GM23338 (cell line): ENCODE results near the gene CD72. TPM values are rescaled to one million over a fixed set of nuclear protein-coding genes. Genes with fewer than 3 reads are reported as not detected.

Experiments used
- ATAC-seq: fragments of 200-7000 bp; cut with Tn5 transposase; 3 replicates; pipeline ENCODE4 v1.9.1; 2020
- DNase-seq: peaks from one replicate; pipeline ENCODE4 v3.0.0-alpha.2; 2015; ENCODE audit warnings: low spot score
- H2AFZ ChIP-seq: fragments of 200-600 bp; sonication (generic); 2 replicates; pipeline ENCODE4 v1.8.0; 2016; ENCODE audit warnings: antibody characterized with exemption, mild to moderate bottlenecking, moderate library complexity
- H3F3A ChIP-seq: fragments of 200-600 bp; sonication (generic); replicated peaks from 2 replicates; pipeline ENCODE4 v1.8.0; 2017; ENCODE audit warnings: antibody characterized with exemption, mixed run types, low read depth
- H3K27ac ChIP-seq: fragments of 200-600 bp; sonication (generic); 2 replicates; pipeline ENCODE4 v1.6.1; 2016; ENCODE audit warnings: low read depth
- H3K27me3 ChIP-seq: fragments of 200-600 bp; sonication (generic); 2 replicates; pipeline ENCODE4 v1.8.0; 2016; ENCODE audit warnings: mild to moderate bottlenecking, mixed run types, moderate library complexity; ENCODE audit not compliant: insufficient read depth
- H3K36me3 ChIP-seq: fragments of 200-600 bp; sonication (generic); 2 replicates; pipeline ENCODE4 v1.8.0; 2016; ENCODE audit warnings: mild to moderate bottlenecking; ENCODE audit not compliant: insufficient read depth
- H3K4me1 ChIP-seq: fragments of 200-600 bp; sonication (generic); 2 replicates; pipeline ENCODE4 v1.8.0; 2016; ENCODE audit warnings: mild to moderate bottlenecking, moderate library complexity; ENCODE audit not compliant: insufficient read depth
- H3K4me2 ChIP-seq: fragments of 200-600 bp; sonication (generic); 2 replicates; pipeline ENCODE4 v1.7.1; 2017; ENCODE audit warnings: mixed run types
- H3K4me3 ChIP-seq: fragments of 200-600 bp; sonication (generic); 2 replicates; pipeline ENCODE4 v1.6.1; 2016; ENCODE audit warnings: mixed run types
- H3K79me2 ChIP-seq: fragments of 200-600 bp; sonication (generic); replicated peaks from 2 replicates; pipeline ENCODE4 v1.8.0; 2017; ENCODE audit warnings: mild to moderate bottlenecking; ENCODE audit not compliant: insufficient read depth
- H3K9me2 ChIP-seq: fragments of 200-600 bp; sonication (generic); 2 replicates; pipeline ENCODE4 v1.8.0; 2017; ENCODE audit not compliant: insufficient read depth
- H4K20me1 ChIP-seq: fragments of 200-600 bp; sonication (generic); replicated peaks from 2 replicates; pipeline ENCODE4 v1.8.0; 2017; ENCODE audit warnings: mild to moderate bottlenecking; ENCODE audit not compliant: insufficient read depth
- H3K27ac Mint-ChIP-seq: 2 replicates; pipeline ENCODE4 v1.8.0; 2020; ENCODE audit warnings: inconsistent platforms, mild to moderate bottlenecking, moderate library complexity, mixed read lengths
- H3K27me3 Mint-ChIP-seq: 3 replicates; pipeline ENCODE4 v1.8.0; 2022; ENCODE audit warnings: low read depth, mild to moderate bottlenecking, moderate library complexity, mixed read lengths, inconsistent platforms; ENCODE audit not compliant: insufficient read depth, poor library complexity
- H3K36me3 Mint-ChIP-seq: 3 replicates; pipeline ENCODE4 v1.8.0; 2021; ENCODE audit warnings: low read depth, mild to moderate bottlenecking, inconsistent platforms, moderate library complexity, mixed read lengths
- H3K4me1 Mint-ChIP-seq: 3 replicates; pipeline ENCODE4 v1.8.0; 2020; ENCODE audit warnings: mild to moderate bottlenecking, inconsistent platforms, mixed read lengths
- H3K4me3 Mint-ChIP-seq: 3 replicates; pipeline ENCODE4 v1.8.0; 2021; ENCODE audit warnings: moderate library complexity, mild to moderate bottlenecking, inconsistent platforms, mixed read lengths
- H3K9me3 Mint-ChIP-seq: 3 replicates; pipeline ENCODE4 v1.8.0; 2020; ENCODE audit warnings: moderate library complexity, mild to moderate bottlenecking, inconsistent platforms, mixed read lengths
- CREB1 ChIP-seq: fragments of 250-450 bp; sonication (Bioruptor Pico); IDR thresholded peaks from 2 replicates; pipeline ENCODE4 v1.5.0; 2020; ENCODE audit warnings: low read depth, mild to moderate bottlenecking, moderate library complexity
- EZH2 ChIP-seq: fragments of 200-600 bp; sonication (generic); IDR thresholded peaks from one replicate; pipeline ENCODE4 v1.8.0; 2017; ENCODE audit warnings: antibody characterized with exemption, mild to moderate bottlenecking, low read depth; ENCODE audit not compliant: unreplicated experiment
- EZH2phosphoT487 ChIP-seq: fragments of 200-600 bp; sonication (generic); IDR thresholded peaks from one replicate; pipeline ENCODE4 v1.8.1; 2018; ENCODE audit warnings: antibody characterized with exemption; ENCODE audit not compliant: unreplicated experiment
- NANOG ChIP-seq: IDR thresholded peaks from 2 replicates; pipeline ENCODE4 v1.6.1; 2016; ENCODE audit warnings: antibody characterized with exemption, borderline replicate concordance
- STAT1 ChIP-seq: IDR thresholded peaks from one replicate; pipeline ENCODE4 v1.6.1; 2016; ENCODE audit warnings: antibody characterized with exemption; ENCODE audit not compliant: unreplicated experiment
- ZNF114 ChIP-seq: fragments of 250-450 bp; sonication (Bioruptor Pico); IDR thresholded peaks from 2 replicates; pipeline ENCODE4 v1.5.0; 2020; ENCODE audit warnings: mild to moderate bottlenecking, moderate library complexity
- ZNF331 ChIP-seq: fragments of 250-450 bp; sonication (Bioruptor Pico); IDR thresholded peaks from 2 replicates; pipeline ENCODE4 v1.5.0; 2020; ENCODE audit warnings: low read depth, mild to moderate bottlenecking, moderate library complexity
- polyA plus RNA-seq: library from polyadenylated mRNA; unstranded; fragments of >200 nt; fragmentation: Nextera tagmentation; extraction: Ambion mirVana; gene quantifications from 2 replicates; pipeline ENCODE4 v1.2.1, GENCODE V29; 2016
- total RNA-seq: library from RNA; depleted of rRNA; stranded (reverse); fragments of >200 nt; shearing (Covaris generic); gene quantifications from 2 replicates; pipeline ENCODE4 v1.2.3, GENCODE V29; 2014
- TF ChIP-seq, protein P1 (sequence below), 2 experiments: fragments of 200-600 bp in 1 of 2; sonication (generic) in 1 of 2; conservative IDR thresholded peaks; 2 replicates each; pipeline versions ENCODE4 v1.5.1 to v1.6.1; 2016 to 2017; ENCODE audit warnings: antibody characterized with exemption in 2 of 2, low read depth in 2 of 2, mild to moderate bottlenecking in 2 of 2, moderate library complexity in 1 of 2
- TF ChIP-seq, protein P2 (sequence below): IDR thresholded peaks from one replicate; pipeline ENCODE4 v1.6.1; 2018; ENCODE audit warnings: antibody characterized with exemption; ENCODE audit not compliant: unreplicated experiment
- TF ChIP-seq, protein P3 (sequence below): fragments of 250-450 bp; sonication (Bioruptor Pico); IDR thresholded peaks from 2 replicates; pipeline ENCODE4 v1.5.0; 2020; ENCODE audit warnings: mild to moderate bottlenecking, moderate library complexity
- TF ChIP-seq, protein P4 (sequence below): IDR thresholded peaks from 2 replicates; pipeline ENCODE4 v1.6.1; 2016; ENCODE audit warnings: antibody characterized with exemption

Gene CD72
- total and polyA plus RNA-seq, 2 experiments from 2014 or later, result 4.7 to 4.8 TPM

DNA sequence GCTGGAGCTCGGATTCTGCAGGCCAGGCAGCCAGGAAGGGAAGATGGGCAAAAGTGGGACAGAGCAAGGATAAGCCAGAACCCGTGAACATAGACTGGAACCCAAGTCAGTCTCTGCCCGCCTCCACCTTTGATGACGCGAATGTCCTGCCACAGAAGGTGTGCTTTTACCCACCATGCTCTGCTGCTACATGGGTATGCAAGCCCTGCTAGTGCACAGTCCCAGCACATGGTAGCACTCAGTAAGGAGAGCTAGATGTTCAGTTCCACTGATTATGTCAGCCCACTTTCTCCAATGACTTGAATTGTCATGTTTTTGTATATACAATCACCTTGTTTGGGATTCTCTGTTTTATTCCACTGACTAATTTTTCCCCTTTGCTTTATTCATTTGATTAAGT lies 11.4 kb upstream of the CD72 start (continued):
- TF ChIP-seq, protein P1, sequence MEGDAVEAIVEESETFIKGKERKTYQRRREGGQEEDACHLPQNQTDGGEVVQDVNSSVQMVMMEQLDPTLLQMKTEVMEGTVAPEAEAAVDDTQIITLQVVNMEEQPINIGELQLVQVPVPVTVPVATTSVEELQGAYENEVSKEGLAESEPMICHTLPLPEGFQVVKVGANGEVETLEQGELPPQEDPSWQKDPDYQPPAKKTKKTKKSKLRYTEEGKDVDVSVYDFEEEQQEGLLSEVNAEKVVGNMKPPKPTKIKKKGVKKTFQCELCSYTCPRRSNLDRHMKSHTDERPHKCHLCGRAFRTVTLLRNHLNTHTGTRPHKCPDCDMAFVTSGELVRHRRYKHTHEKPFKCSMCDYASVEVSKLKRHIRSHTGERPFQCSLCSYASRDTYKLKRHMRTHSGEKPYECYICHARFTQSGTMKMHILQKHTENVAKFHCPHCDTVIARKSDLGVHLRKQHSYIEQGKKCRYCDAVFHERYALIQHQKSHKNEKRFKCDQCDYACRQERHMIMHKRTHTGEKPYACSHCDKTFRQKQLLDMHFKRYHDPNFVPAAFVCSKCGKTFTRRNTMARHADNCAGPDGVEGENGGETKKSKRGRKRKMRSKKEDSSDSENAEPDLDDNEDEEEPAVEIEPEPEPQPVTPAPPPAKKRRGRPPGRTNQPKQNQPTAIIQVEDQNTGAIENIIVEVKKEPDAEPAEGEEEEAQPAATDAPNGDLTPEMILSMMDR (conservative IDR thresholded peaks at IDR 0.05; ENCODE audit: low read depth in 2 of 2), result no peak
- TF ChIP-seq EZH2 (no peak), ZNF331 (CRISPR knock-in tag) (no peak), CREB1 (CRISPR knock-in tag) (no peak)

DNA sequence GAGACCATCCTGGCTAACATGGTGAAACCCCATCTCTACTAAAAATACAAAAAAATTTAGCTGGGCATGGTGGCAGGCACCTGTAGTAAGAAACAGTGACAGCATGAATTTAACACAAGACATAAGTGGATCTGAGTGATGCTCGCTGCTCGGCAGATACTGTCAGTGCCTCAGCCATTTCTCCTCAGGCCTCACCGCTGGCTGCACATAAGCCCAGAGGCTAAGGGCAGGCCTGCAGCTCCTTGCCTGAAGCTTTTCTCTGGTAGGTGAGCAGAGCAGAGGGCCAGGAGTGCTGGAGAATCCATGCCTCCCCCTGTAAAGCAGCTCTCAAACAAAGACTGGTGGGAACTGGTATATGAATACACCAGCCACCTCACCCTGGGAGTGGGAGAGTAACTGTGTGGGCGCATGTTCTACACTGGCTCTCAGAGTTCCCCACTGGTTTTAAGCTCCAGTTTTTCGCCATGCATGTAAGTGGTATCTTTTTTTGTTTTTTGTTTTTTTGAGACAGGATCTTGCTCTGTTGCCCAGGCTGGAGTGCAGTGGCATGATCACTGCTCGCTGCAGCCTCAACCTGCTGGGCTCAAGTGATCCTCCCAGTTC lies 10.3 kb upstream of the CD72 start:
- no peaks in the 10 kb centered on the region for H3K4me1 ChIP-seq

More for the DNA sequence above, 10.3 kb upstream of the CD72 start:
- 0 out of 2 replicates have a peak, but pooled peaks cover 3% of the 10 kb centered on the region for H3K9me2 ChIP-seq
- Mint-ChIP-seq H3K27ac (no peak overlapping the region), H3K4me1 (no peaks in the 10 kb centered on the region), H3K36me3 (no peaks in the 10 kb centered on the region), H3K9me3 (no peaks in the 10 kb centered on the region), H3K27me3 (peaks cover 5% of the 10 kb centered on the region), H3K4me3 (no peak overlapping the region)
- H2AFZ ChIP-seq, result no peak overlapping the region
- H3K36me3 ChIP-seq, result no peaks in the 10 kb centered on the region
- H3K79me2 ChIP-seq, result no peaks in the 10 kb centered on the region
- no peaks in the 10 kb centered on the region for H4K20me1 ChIP-seq
- no peak for ATAC-seq
- H3F3A ChIP-seq, result 0 out of 2 replicates have a peak, but pooled peaks cover 3% of the 10 kb centered on the region
- H3K4me2 ChIP-seq, result no peak overlapping the region
- no peak for DNase-seq
- H3K27ac ChIP-seq, result no peak overlapping the region
- no peaks in the 10 kb centered on the region for H3K27me3 ChIP-seq
- H3K4me3 ChIP-seq, result no peak overlapping the region
- TF ChIP-seq ZNF114 (CRISPR knock-in tag), result no peak
- TF ChIP-seq, protein P2, sequence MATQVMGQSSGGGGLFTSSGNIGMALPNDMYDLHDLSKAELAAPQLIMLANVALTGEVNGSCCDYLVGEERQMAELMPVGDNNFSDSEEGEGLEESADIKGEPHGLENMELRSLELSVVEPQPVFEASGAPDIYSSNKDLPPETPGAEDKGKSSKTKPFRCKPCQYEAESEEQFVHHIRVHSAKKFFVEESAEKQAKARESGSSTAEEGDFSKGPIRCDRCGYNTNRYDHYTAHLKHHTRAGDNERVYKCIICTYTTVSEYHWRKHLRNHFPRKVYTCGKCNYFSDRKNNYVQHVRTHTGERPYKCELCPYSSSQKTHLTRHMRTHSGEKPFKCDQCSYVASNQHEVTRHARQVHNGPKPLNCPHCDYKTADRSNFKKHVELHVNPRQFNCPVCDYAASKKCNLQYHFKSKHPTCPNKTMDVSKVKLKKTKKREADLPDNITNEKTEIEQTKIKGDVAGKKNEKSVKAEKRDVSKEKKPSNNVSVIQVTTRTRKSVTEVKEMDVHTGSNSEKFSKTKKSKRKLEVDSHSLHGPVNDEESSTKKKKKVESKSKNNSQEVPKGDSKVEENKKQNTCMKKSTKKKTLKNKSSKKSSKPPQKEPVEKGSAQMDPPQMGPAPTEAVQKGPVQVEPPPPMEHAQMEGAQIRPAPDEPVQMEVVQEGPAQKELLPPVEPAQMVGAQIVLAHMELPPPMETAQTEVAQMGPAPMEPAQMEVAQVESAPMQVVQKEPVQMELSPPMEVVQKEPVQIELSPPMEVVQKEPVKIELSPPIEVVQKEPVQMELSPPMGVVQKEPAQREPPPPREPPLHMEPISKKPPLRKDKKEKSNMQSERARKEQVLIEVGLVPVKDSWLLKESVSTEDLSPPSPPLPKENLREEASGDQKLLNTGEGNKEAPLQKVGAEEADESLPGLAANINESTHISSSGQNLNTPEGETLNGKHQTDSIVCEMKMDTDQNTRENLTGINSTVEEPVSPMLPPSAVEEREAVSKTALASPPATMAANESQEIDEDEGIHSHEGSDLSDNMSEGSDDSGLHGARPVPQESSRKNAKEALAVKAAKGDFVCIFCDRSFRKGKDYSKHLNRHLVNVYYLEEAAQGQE, result no peak
- no peak for TF ChIP-seq EZH2
- TF ChIP-seq, protein P3, sequence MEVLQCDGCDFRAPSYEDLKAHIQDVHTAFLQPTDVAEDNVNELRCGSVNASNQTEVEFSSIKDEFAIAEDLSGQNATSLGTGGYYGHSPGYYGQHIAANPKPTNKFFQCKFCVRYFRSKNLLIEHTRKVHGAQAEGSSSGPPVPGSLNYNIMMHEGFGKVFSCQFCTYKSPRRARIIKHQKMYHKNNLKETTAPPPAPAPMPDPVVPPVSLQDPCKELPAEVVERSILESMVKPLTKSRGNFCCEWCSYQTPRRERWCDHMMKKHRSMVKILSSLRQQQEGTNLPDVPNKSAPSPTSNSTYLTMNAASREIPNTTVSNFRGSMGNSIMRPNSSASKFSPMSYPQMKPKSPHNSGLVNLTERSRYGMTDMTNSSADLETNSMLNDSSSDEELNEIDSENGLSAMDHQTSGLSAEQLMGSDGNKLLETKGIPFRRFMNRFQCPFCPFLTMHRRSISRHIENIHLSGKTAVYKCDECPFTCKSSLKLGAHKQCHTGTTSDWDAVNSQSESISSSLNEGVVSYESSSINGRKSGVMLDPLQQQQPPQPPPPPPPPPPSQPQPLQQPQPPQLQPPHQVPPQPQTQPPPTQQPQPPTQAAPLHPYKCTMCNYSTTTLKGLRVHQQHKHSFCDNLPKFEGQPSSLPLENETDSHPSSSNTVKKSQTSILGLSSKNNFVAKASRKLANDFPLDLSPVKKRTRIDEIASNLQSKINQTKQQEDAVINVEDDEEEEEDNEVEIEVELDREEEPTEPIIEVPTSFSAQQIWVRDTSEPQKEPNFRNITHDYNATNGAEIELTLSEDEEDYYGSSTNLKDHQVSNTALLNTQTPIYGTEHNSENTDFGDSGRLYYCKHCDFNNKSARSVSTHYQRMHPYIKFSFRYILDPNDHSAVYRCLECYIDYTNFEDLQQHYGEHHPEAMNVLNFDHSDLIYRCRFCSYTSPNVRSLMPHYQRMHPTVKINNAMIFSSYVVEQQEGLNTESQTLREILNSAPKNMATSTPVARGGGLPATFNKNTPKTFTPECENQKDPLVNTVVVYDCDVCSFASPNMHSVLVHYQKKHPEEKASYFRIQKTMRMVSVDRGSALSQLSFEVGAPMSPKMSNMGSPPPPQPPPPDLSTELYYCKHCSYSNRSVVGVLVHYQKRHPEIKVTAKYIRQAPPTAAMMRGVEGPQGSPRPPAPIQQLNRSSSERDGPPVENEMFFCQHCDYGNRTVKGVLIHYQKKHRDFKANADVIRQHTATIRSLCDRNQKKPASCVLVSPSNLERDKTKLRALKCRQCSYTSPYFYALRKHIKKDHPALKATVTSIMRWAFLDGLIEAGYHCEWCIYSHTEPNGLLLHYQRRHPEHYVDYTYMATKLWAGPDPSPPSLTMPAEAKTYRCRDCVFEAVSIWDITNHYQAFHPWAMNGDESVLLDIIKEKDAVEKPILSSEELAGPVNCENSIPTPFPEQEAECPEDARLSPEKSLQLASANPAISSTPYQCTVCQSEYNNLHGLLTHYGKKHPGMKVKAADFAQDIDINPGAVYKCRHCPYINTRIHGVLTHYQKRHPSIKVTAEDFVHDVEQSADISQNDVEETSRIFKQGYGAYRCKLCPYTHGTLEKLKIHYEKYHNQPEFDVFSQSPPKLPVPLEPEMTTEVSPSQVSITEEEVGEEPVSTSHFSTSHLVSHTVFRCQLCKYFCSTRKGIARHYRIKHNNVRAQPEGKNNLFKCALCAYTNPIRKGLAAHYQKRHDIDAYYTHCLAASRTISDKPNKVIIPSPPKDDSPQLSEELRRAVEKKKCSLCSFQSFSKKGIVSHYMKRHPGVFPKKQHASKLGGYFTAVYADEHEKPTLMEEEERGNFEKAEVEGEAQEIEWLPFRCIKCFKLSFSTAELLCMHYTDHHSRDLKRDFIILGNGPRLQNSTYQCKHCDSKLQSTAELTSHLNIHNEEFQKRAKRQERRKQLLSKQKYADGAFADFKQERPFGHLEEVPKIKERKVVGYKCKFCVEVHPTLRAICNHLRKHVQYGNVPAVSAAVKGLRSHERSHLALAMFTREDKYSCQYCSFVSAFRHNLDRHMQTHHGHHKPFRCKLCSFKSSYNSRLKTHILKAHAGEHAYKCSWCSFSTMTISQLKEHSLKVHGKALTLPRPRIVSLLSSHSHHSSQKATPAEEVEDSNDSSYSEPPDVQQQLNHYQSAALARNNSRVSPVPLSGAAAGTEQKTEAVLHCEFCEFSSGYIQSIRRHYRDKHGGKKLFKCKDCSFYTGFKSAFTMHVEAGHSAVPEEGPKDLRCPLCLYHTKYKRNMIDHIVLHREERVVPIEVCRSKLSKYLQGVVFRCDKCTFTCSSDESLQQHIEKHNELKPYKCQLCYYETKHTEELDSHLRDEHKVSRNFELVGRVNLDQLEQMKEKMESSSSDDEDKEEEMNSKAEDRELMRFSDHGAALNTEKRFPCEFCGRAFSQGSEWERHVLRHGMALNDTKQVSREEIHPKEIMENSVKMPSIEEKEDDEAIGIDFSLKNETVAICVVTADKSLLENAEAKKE (CRISPR knock-in tag), result no peak
- TF ChIP-seq EZH2phosphoT487, result no peak
- no peak for TF ChIP-seq ZNF331 (CRISPR knock-in tag)
- no peak for TF ChIP-seq CREB1 (CRISPR knock-in tag)
- no peak for TF ChIP-seq NANOG
- TF ChIP-seq, protein P4, sequence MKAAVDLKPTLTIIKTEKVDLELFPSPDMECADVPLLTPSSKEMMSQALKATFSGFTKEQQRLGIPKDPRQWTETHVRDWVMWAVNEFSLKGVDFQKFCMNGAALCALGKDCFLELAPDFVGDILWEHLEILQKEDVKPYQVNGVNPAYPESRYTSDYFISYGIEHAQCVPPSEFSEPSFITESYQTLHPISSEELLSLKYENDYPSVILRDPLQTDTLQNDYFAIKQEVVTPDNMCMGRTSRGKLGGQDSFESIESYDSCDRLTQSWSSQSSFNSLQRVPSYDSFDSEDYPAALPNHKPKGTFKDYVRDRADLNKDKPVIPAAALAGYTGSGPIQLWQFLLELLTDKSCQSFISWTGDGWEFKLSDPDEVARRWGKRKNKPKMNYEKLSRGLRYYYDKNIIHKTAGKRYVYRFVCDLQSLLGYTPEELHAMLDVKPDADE, result no peak
- TF ChIP-seq STAT1, result no peak
